SK-N-MC (cell line): Measurements from ENCODE around the gene AGBL1.

ENCODE experiments used
- DNase-seq: peaks from one replicate; pipeline ENCODE4 v3.0.0-alpha.2; 2011; ENCODE audit warnings: low read depth, low spot score
- H3K27ac ChIP-seq: fragments of 200-600 bp; sonication (generic); 2 replicates; pipeline ENCODE4 v1.5.1; 2016; ENCODE audit warnings: mixed run types
- H3K36me3 ChIP-seq: fragments of 200-600 bp; sonication (generic); 2 replicates; pipeline ENCODE4 v1.6.1; 2017; ENCODE audit warnings: antibody characterized with exemption, low read length, mixed read lengths; ENCODE audit not compliant: insufficient read depth
- H3K4me3 ChIP-seq: fragments of 200-600 bp; sonication (generic); 2 replicates; pipeline ENCODE4 v1.5.1; 2016
- H3K9ac ChIP-seq: fragments of 200-600 bp; sonication (generic); 2 replicates; pipeline ENCODE4 v1.8.0; 2017; ENCODE audit warnings: mixed run types, mixed read lengths; ENCODE audit not compliant: insufficient read length
- H3K9me3 ChIP-seq: fragments of 200-600 bp; sonication (generic); 2 replicates; pipeline ENCODE4 v1.6.1; 2017; ENCODE audit warnings: low read depth, mild to moderate bottlenecking, antibody characterized with exemption, low read length, moderate library complexity, mixed read lengths
- EZH2 ChIP-seq: fragments of 200-600 bp; sonication (generic); IDR thresholded peaks from one replicate; pipeline ENCODE4 v1.6.1; 2017; ENCODE audit warnings: antibody characterized with exemption
- FOXP2 ChIP-seq: optimal IDR thresholded peaks from 2 replicates; pipeline ENCODE3; 2011; ENCODE audit warnings: mild to moderate bottlenecking, moderate library complexity; ENCODE audit not compliant: insufficient read depth; ENCODE audit errors: extremely low read length, control extremely low read depth
- POLR2AphosphoS5 ChIP-seq: IDR thresholded peaks from 2 replicates; pipeline ENCODE4 v1.6.1; 2012; ENCODE audit warnings: mild to moderate bottlenecking, low read depth, low read length, borderline replicate concordance

Gene AGBL1

GRCh38 chr15:86691091-86691663 is 611.5 kb downstream of the AGBL1 start:
- H3K9me3 ChIP-seq: no peaks in the 10 kb centered on the region
- no peak for DNase-seq
- H3K9ac ChIP-seq: no peak overlapping the region
- TF ChIP-seq EZH2: no peak
- TF ChIP-seq POLR2AphosphoS5: no peak
- TF ChIP-seq FOXP2: no peak
- H3K4me3 ChIP-seq: no peak overlapping the region
- no peak overlapping the region for H3K27ac ChIP-seq
- no peaks in the 10 kb centered on the region for H3K36me3 ChIP-seq

GRCh38 chr15:86700864-86701610 is 621.4 kb downstream of the AGBL1 start:
- no peaks in the 10 kb centered on the region for H3K9me3 ChIP-seq
- TF ChIP-seq POLR2AphosphoS5 (no peak), FOXP2 (no peak), EZH2 (no peak)
- no peak overlapping the region for H3K4me3 ChIP-seq
- H3K36me3 ChIP-seq: no peaks in the 10 kb centered on the region
- no peak overlapping the region for H3K27ac ChIP-seq
- no peak for DNase-seq
- no peak overlapping the region for H3K9ac ChIP-seq

- DNase-seq: no peak
- Histone ChIP-seq H3K27ac (no peak overlapping the region), H3K9me3 (no peaks in the 10 kb centered on the region), H3K9ac (no peak overlapping the region), H3K36me3 (no peaks in the 10 kb centered on the region), H3K4me3 (no peak overlapping the region)
- no peak for TF ChIP-seq POLR2AphosphoS5
- TF ChIP-seq FOXP2: no peak
- no peak for TF ChIP-seq EZH2
Observed at GRCh38 chr15:86701611-86701963, 621.9 kb downstream of the AGBL1 start.

- DNase-seq: no peak
- Histone ChIP-seq H3K4me3 (no peak overlapping the region), H3K9ac (no peak overlapping the region), H3K9me3 (no peaks in the 10 kb centered on the region), H3K27ac (no peak overlapping the region), H3K36me3 (no peaks in the 10 kb centered on the region)
- TF ChIP-seq FOXP2: no peak
- no peak for TF ChIP-seq EZH2
- no peak for TF ChIP-seq POLR2AphosphoS5
Observed at GRCh38 chr15:86706813-86707212, 627.1 kb downstream of the AGBL1 start.

GRCh38 chr15:86711476-86711875 is 631.8 kb downstream of the AGBL1 start:
- DNase-seq: no peak
- no peaks in the 10 kb centered on the region for H3K36me3 ChIP-seq
- H3K4me3 ChIP-seq: no peak overlapping the region
- H3K9me3 ChIP-seq: no peaks in the 10 kb centered on the region
- H3K27ac ChIP-seq: no peak overlapping the region
- TF ChIP-seq FOXP2 (no peak), POLR2AphosphoS5 (no peak), EZH2 (no peak)
- H3K9ac ChIP-seq: no peak overlapping the region

- no peak for DNase-seq
- Histone ChIP-seq H3K9ac (no peak overlapping the region), H3K27ac (no peak overlapping the region), H3K36me3 (no peaks in the 10 kb centered on the region), H3K9me3 (no peaks in the 10 kb centered on the region), H3K4me3 (no peak overlapping the region)
- TF ChIP-seq FOXP2 (no peak), EZH2 (no peak), POLR2AphosphoS5 (no peak)
Observed at GRCh38 chr15:86714241-86714640, 634.6 kb downstream of the AGBL1 start.

- no peak overlapping the region for H3K4me3 ChIP-seq
- no peak overlapping the region for H3K27ac ChIP-seq
- no peaks in the 10 kb centered on the region for H3K9me3 ChIP-seq
- H3K36me3 ChIP-seq: no peaks in the 10 kb centered on the region
- no peak overlapping the region for H3K9ac ChIP-seq
- DNase-seq: no peak
- TF ChIP-seq EZH2: no peak
- TF ChIP-seq POLR2AphosphoS5: no peak
Observed at GRCh38 chr15:86725628-86726027, 646.0 kb downstream of the AGBL1 start.

- Histone ChIP-seq H3K27ac (no peak overlapping the region), H3K9ac (no peak overlapping the region), H3K4me3 (no peak overlapping the region), H3K9me3 (no peaks in the 10 kb centered on the region), H3K36me3 (no peaks in the 10 kb centered on the region)
- no peak for TF ChIP-seq POLR2AphosphoS5
- no peak for TF ChIP-seq EZH2
- TF ChIP-seq FOXP2: no peak
- no peak for DNase-seq
Observed at GRCh38 chr15:86735247-86736040, 655.8 kb downstream of the AGBL1 start.
